Occipital lobe (tissue), 2 donors: ENCODE data around the gene PROX1. TPM values are rescaled to one million over a fixed set of nuclear protein-coding genes. Genes with fewer than 3 reads are reported as not detected.

Source experiments
- DNase-seq: peaks from one replicate; lab custom pipeline; 2025; lab: John Stamatoyannopoulos, UW
- total RNA-seq: library from RNA; depleted of rRNA; stranded (reverse); fragments of >200 nt; gene quantifications from one replicate; pipeline ENCODE4 v1.2.3, GENCODE V29; 2014

The PROX1 gene
- total RNA-seq: 14.8 TPM

GRCh38 chr1:213987927-213988506 lies at the start of gene PROX1:
TSS of gene PROX1 (plus strand) at chr1:213987973. CDS start at chr1:213996536, 8,563 bp downstream.
- DNase-seq: no peak

- no peak for DNase-seq
These were observed 49.0 kb upstream of the PROX1 start for GRCh38 chr1:213938776-213939175.

GRCh38 chr1:213939888-213940287 lies 47.9 kb upstream of the PROX1 start:
- DNase-seq: no peak

- no peak for DNase-seq
These were observed 46.8 kb upstream of the PROX1 start for GRCh38 chr1:213940947-213941346.

GRCh38 chr1:213942061-213942460 lies 45.7 kb upstream of the PROX1 start:
- DNase-seq: no peak

- DNase-seq: no peak
These were observed 40.5 kb upstream of the PROX1 start for GRCh38 chr1:213947200-213947801.

GRCh38 chr1:213951876-213952275 lies 35.9 kb upstream of the PROX1 start:
- no peak for DNase-seq

GRCh38 chr1:213953806-213954205 lies 34.0 kb upstream of the PROX1 start:
- no peak for DNase-seq

GRCh38 chr1:213956295-213956770 lies 31.4 kb upstream of the PROX1 start:
- DNase-seq: no peak

GRCh38 chr1:213958346-213958745 lies 29.4 kb upstream of the PROX1 start:
- no peak for DNase-seq

- no peak for DNase-seq
These were observed 26.8 kb upstream of the PROX1 start for GRCh38 chr1:213960963-213961362.

GRCh38 chr1:213962508-213962907 lies 25.3 kb upstream of the PROX1 start:
- DNase-seq: no peak

GRCh38 chr1:213966122-213966521 lies 21.7 kb upstream of the PROX1 start:
- no peak for DNase-seq

GRCh38 chr1:213968146-213968825 lies 19.5 kb upstream of the PROX1 start:
- no peak for DNase-seq

- DNase-seq: no peak
These were observed 17.7 kb upstream of the PROX1 start for GRCh38 chr1:213969958-213970555.

GRCh38 chr1:213972141-213972540 lies 15.6 kb upstream of the PROX1 start:
- no peak for DNase-seq

GRCh38 chr1:213973129-213973528 lies 14.6 kb upstream of the PROX1 start:
- no peak for DNase-seq

- DNase-seq: no peak
These were observed 10.9 kb upstream of the PROX1 start for GRCh38 chr1:213976665-213977485.

GRCh38 chr1:213977486-213977842 lies 10.3 kb upstream of the PROX1 start:
- no peak for DNase-seq

- no peak for DNase-seq
These were observed 9.9 kb upstream of the PROX1 start for GRCh38 chr1:213977909-213978308.

- DNase-seq: no peak
These were observed 7.8 kb upstream of the PROX1 start for GRCh38 chr1:213979751-213980586.
